B cell (primary cell): ENCODE measurements around the gene ZNF839.

Experiments used
- EZH2 ChIP-seq: IDR thresholded peaks from 2 replicates; pipeline ENCODE4 v1.6.1; 2012; ENCODE audit warnings: borderline replicate concordance, low read depth, mild to moderate bottlenecking, moderate library complexity, low read length; ENCODE audit not compliant: insufficient read depth, poor library complexity, severe bottlenecking
- TF ChIP-seq, protein P1 (sequence below): fragments of 200-600 bp; IDR thresholded peaks from one replicate; pipeline ENCODE4 v1.8.0; 2022; ENCODE audit warnings: antibody characterized with exemption, mild to moderate bottlenecking

DNA sequence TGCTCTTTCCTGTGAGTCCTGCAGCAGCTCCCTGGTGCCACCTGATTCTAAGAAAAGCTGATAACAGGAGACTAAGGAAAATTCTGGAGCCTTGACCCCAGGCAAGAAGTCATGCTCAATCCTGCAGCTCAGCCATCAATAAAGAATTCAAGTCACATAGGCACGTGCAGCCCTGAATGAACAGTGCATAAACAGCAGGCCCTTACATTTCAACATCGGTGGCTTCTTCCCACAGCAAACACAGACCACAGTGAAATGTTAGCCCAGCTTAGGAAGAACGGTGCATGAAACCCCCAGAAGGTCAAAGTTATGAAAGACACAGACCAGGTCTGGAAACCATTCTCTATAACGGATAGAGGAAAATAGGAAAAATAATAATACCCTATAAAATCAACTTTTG lies 32.7 kb downstream of the ZNF839 start:
- TF ChIP-seq, protein P1, sequence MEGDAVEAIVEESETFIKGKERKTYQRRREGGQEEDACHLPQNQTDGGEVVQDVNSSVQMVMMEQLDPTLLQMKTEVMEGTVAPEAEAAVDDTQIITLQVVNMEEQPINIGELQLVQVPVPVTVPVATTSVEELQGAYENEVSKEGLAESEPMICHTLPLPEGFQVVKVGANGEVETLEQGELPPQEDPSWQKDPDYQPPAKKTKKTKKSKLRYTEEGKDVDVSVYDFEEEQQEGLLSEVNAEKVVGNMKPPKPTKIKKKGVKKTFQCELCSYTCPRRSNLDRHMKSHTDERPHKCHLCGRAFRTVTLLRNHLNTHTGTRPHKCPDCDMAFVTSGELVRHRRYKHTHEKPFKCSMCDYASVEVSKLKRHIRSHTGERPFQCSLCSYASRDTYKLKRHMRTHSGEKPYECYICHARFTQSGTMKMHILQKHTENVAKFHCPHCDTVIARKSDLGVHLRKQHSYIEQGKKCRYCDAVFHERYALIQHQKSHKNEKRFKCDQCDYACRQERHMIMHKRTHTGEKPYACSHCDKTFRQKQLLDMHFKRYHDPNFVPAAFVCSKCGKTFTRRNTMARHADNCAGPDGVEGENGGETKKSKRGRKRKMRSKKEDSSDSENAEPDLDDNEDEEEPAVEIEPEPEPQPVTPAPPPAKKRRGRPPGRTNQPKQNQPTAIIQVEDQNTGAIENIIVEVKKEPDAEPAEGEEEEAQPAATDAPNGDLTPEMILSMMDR = no peak
- TF ChIP-seq EZH2 = no peak
